Liver (tissue), 2 donors: Measurements from ENCODE around the gene GRK5.

Source experiments
- CTCF ChIP-seq: fragments of 150-350 bp; IDR thresholded peaks from 2 replicates; pipeline ENCODE4 v1.5.1; 2017; ENCODE audit warnings: improper control_type of control experiment, low read depth, low read length; ENCODE audit not compliant: missing input control
- ZBTB33 ChIP-seq: IDR thresholded peaks from 2 replicates; pipeline ENCODE4 v1.6.1; 2016; ENCODE audit warnings: antibody characterized with exemption
- donor health status: healthy.

DNA sequence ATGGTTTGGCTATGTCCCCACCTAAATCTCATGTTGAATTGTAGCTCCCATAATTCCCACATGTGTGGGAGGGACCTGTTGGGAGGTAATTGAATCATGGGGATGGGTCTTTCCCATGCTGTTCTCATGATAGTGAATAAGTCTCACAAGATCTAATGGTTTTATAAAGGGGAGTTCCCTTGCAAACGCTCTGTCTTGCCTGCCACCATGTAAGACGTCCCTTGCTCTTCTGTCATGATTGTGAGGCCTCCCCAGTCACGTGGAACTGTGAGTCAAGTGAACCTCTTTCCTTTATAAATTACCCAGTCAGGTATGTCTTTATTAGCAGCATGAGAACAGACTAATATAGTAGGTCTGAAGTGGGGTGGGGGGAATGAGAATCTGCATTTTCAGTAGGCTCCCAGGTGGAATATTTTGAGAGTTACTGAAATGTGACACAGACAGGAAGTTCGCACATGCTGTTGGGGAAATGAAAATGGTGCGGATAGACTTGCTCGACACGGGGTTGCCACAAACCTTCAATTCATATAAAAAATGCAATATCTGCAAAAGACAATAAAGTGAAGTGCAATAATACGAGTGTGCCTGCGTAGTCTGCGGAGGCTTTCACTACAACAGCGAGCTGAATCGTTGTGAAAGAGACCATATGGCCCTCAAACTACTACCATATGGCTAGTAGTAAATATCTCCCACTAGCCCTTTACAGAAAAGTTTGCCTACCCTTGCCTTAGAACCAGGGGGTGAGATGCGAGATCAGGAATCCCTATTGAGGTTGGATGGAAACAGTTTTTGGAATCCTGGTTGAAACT, 166.1 kb downstream of the GRK5 start:
- TF ChIP-seq CTCF (no peak), ZBTB33 (no peak)
